Suprapubic skin (tissue), 4 donors: Measurements from ENCODE around the gene PIP4K2B. TPM values are rescaled to one million over a fixed set of nuclear protein-coding genes. Genes with fewer than 3 reads are reported as not detected.

ENCODE experiments used
- DNase-seq, 2 donors: peaks; one replicate each; pipeline ENCODE4 v3.0.0-alpha.2; 2019; ENCODE audit warnings: low spot score in 2 of 2
- H3K27ac ChIP-seq: fragments of 200-600 bp; sonication (generic); one replicate; pipeline ENCODE4 v1.5.1; 2019
- H3K27me3 ChIP-seq: fragments of 200-600 bp; sonication (generic); one replicate; pipeline ENCODE4 v1.5.1; 2019
- H3K36me3 ChIP-seq: fragments of 200-600 bp; sonication (generic); one replicate; pipeline ENCODE4 v1.5.1; 2019
- H3K4me1 ChIP-seq: fragments of 200-600 bp; sonication (generic); one replicate; pipeline ENCODE4 v1.5.1; 2019
- H3K4me3 ChIP-seq: fragments of 200-600 bp; sonication (generic); one replicate; pipeline ENCODE4 v1.5.1; 2019; ENCODE audit warnings: mild to moderate bottlenecking
- H3K9me3 ChIP-seq: fragments of 200-600 bp; sonication (generic); one replicate; pipeline ENCODE4 v1.5.1; 2019
- CTCF ChIP-seq, 2 donors: fragments of 200-600 bp in 1 of 2; fragments of 450-650 bp in 1 of 2; sonication (generic) in 1 of 2; IDR thresholded peaks; one replicate each; pipeline ENCODE4 v1.5.1; 2016 to 2019; ENCODE audit warnings: antibody characterized with exemption in 2 of 2, mild to moderate bottlenecking in 1 of 2, moderate library complexity in 1 of 2
- EP300 ChIP-seq: sonication (generic); formaldehyde crosslinking; IDR thresholded peaks from one replicate; pipeline ENCODE4 v1.6.1; 2017; ENCODE audit warnings: antibody characterized with exemption
- POLR2A ChIP-seq, 2 donors: fragments of 450-650 bp; IDR thresholded peaks; one replicate each; pipeline ENCODE4 v1.6.1; 2017; ENCODE audit warnings: antibody characterized with exemption in 2 of 2, mild to moderate bottlenecking in 2 of 2, moderate library complexity in 2 of 2
- POLR2AphosphoS5 ChIP-seq, 3 donors: sonication (generic); formaldehyde crosslinking; IDR thresholded peaks; one replicate each; pipeline ENCODE4 v1.6.1; 2017; ENCODE audit warnings: antibody characterized with exemption in 3 of 3
- WGBS: methylation state at CpG from one replicate; pipeline ENCODE4 v1.1.5; 2018; 5-methylcytosine and 5-hydroxymethylcytosine counted together
- total RNA-seq, 4 donors: library from RNA; depleted of rRNA; stranded (reverse); fragments of >200 nt; gene quantifications; one replicate each; pipeline ENCODE4 v1.1.0, GENCODE V29; 2016

The PIP4K2B gene
- total RNA-seq, 4 donors from 2014 or later, result 31.0 to 46.7 (median 38.6) TPM

GRCh38 chr17:38733982-38734973 lies 65.1 kb downstream of the PIP4K2B start:
- Histone ChIP-seq H3K4me3 (no peak overlapping the region), H3K9me3 (no peaks in the 10 kb centered on the region), H3K27ac (no peak overlapping the region), H3K4me1 (peaks cover 50% of the 10 kb centered on the region), H3K36me3 (peaks cover 44% of the 10 kb centered on the region), H3K27me3 (no peaks in the 10 kb centered on the region)
- TF ChIP-seq CTCF (IDR thresholded peaks at IDR 0.05) (no peak), POLR2AphosphoS5 (IDR thresholded peaks at IDR 0.05) (no peak), EP300 (no peak), POLR2A (IDR thresholded peaks at IDR 0.05) (no peak)
- 67% methylated on average over 14 of the region's 15 CpGs for WGBS
- DNase-seq, result no peak

DNA sequence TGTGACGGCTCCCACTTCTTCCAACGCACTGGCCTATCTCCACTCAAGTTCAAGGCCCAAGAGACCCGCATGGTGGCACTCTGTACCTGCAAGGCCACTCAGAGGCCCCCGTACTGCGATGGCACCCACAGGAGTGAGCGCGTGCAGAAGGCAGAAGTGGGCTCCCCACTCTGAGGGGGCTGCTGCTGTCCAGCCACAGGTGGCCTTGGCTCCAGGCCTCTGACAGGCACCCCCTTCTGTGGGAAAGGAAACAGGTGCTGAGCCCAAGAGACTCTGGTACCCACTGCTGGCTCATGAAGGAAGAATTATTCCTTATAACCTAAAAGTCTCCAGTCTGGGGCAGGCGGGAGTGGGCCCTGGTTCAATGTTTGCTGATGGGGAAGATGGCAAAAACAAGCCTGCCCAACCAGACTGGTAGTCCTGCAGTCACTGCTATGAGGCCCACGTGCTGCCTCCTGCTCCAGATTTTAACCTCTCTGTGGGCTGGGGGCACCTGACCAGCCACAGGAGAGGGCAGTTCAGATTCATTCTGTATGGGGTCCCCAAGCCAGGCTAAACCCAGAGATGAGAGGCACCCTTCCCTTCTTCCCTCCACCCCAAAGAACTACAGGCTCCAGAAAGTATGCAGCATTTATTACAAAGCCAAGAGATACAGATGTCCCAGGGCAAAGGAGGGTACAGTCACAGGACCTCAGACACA lies 65.9 kb downstream of the PIP4K2B start:
- WGBS, result 84% methylated on average over 9 of the region's 9 CpGs
- peaks cover 36% of the 10 kb centered on the region for H3K36me3 ChIP-seq
- TF ChIP-seq CTCF (IDR thresholded peaks at IDR 0.05) (no peak), POLR2A (IDR thresholded peaks at IDR 0.05) (no peak), EP300 (no peak), POLR2AphosphoS5 (IDR thresholded peaks at IDR 0.05) (no peak)
- DNase-seq, result no peak
- peaks cover 59% of the 10 kb centered on the region for H3K4me1 ChIP-seq
- no peak overlapping the region for H3K27ac ChIP-seq
- no peaks in the 10 kb centered on the region for H3K27me3 ChIP-seq
- no peak overlapping the region for H3K4me3 ChIP-seq
- H3K9me3 ChIP-seq, result no peaks in the 10 kb centered on the region

GRCh38 chr17:38732376-38733281 lies 66.7 kb downstream of the PIP4K2B start:
- Histone ChIP-seq H3K9me3 (no peaks in the 10 kb centered on the region), H3K27me3 (no peaks in the 10 kb centered on the region), H3K27ac (peak overlapping the region; percentile 15), H3K4me3 (no peak overlapping the region), H3K36me3 (peaks cover 28% of the 10 kb centered on the region), H3K4me1 (peaks cover 63% of the 10 kb centered on the region)
- WGBS, result 69% methylated on average over 5 of the region's 7 CpGs
- TF ChIP-seq CTCF (IDR thresholded peaks at IDR 0.05) (no peak), EP300 (no peak), POLR2A (IDR thresholded peaks at IDR 0.05) (no peak), POLR2AphosphoS5 (IDR thresholded peaks at IDR 0.05) (no peak)
- no peak for DNase-seq

DNA sequence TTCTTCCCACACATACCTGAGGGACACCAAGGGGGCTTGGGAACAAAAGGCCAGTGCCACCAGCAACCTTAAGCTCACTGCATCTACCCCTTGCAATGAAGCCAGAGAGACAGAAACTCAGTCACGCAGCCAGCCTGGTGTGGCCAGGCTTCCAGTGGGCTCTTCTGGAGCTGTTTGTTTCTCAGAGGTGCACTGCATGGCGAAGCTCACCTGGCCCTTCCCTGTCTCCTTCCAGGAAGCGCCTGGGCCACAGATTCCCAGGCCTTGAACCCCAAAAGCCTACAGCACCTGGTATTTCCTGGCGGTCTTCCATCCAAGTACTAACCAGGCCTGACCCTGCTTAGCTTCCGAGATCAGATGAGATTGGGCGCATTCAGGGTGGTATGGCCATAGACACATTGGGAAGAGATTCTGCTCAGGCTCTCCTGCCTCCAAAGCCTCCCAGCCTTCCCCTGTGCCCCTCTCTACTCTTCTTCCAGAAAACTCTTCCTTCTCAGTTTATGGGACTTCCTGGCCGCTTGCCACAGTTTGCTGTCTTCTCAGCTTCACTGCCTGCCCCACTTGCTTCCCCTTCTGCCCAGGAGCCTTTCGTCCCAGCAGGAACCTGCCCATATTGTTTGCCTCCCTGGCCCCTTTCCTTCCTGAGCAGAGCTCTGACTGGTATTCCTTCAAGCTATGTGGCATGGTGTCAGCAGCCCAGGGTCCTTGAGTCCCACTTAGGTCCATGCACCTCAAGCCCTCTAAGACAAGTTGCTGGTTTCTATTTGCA lies 67.6 kb downstream of the PIP4K2B start:
- Histone ChIP-seq H3K4me3 (peak overlapping the region; percentile 82), H3K36me3 (peaks cover 20% of the 10 kb centered on the region), H3K4me1 (peaks cover 63% of the 10 kb centered on the region), H3K9me3 (no peaks in the 10 kb centered on the region), H3K27ac (peak overlapping the region; percentile 88), H3K27me3 (no peaks in the 10 kb centered on the region)
- no peak for TF ChIP-seq POLR2AphosphoS5 (IDR thresholded peaks at IDR 0.05)
- TF ChIP-seq POLR2A (IDR thresholded peaks at IDR 0.05), result no peak
- no peak for TF ChIP-seq EP300
- no peak for TF ChIP-seq CTCF (IDR thresholded peaks at IDR 0.05)
- 82% methylated on average over 7 of the region's 8 CpGs for WGBS
- DNase-seq, result no peak
